Neural cell (in vitro differentiated cells): Measurements from ENCODE around the gene PPP3CB.

Source experiments
- CTCF ChIP-seq: fragments of 450-650 bp; IDR thresholded peaks from 2 replicates; pipeline ENCODE4 v1.5.1; 2014; ENCODE audit warnings: antibody characterized with exemption, mild to moderate bottlenecking, moderate library complexity; ENCODE audit not compliant: poor library complexity, severe bottlenecking
- EP300 ChIP-seq: fragments of 450-650 bp; conservative IDR thresholded peaks from 2 replicates; pipeline ENCODE4 v1.6.1; 2014; ENCODE audit warnings: antibody characterized with exemption, mild to moderate bottlenecking, moderate library complexity; ENCODE audit not compliant: poor library complexity, severe bottlenecking
- EZH2 ChIP-seq: fragments of 200-600, 300-800 bp; shearing (Covaris generic), sonication (generic); IDR thresholded peaks from 2 replicates; pipeline ENCODE4 v1.6.1; 2014; ENCODE audit warnings: antibody characterized with exemption, low read length, borderline replicate concordance, mild to moderate bottlenecking; ENCODE audit not compliant: insufficient read depth, poor library complexity, severe bottlenecking
- MXI1 ChIP-seq: fragments of 450-650 bp; conservative IDR thresholded peaks from 2 replicates; pipeline ENCODE4 v1.6.1; 2014; ENCODE audit warnings: antibody characterized with exemption, mild to moderate bottlenecking; ENCODE audit not compliant: poor library complexity, severe bottlenecking
- POLR2AphosphoS5 ChIP-seq: IDR thresholded peaks from 2 replicates; pipeline ENCODE4 v1.6.1; 2012
- REST ChIP-seq: IDR thresholded peaks from 2 replicates; pipeline ENCODE4 v1.6.1; 2012; ENCODE audit warnings: borderline replicate concordance
- TAF1 ChIP-seq: IDR thresholded peaks from 2 replicates; pipeline ENCODE4 v1.6.1; 2012; ENCODE audit warnings: low read depth

GRCh38 chr10:73467206-73467605 lies 28.6 kb downstream of the PPP3CB start:
- TF ChIP-seq EZH2 (no peak), CTCF (no peak), POLR2AphosphoS5 (no peak), EP300 (no peak), REST (no peak), TAF1 (no peak), MXI1 (no peak)
